Heart left ventricle (tissue), 16 donors: Measurements from ENCODE around the gene ZNF18. TPM values are rescaled to one million over a fixed set of nuclear protein-coding genes. Genes with fewer than 3 reads are reported as not detected.
"Not testable (repeated sequence)": the region's sequence is repeated elsewhere in the genome, so short reads cannot be mapped to it uniquely, and the experiment has no call there.

Source experiments
- ATAC-seq, 4 donors: fragments of 200-7000 bp; cut with Tn5 transposase; one replicate each; pipeline ENCODE4 v1.9.1; 2020 to 2022; ENCODE audit warnings: moderate library complexity in 4 of 4, mild to moderate bottlenecking in 3 of 4, moderate number of reproducible peaks in 1 of 4
- DNase-seq, 5 donors: peaks; one replicate each; pipeline ENCODE4 v3.0.0-alpha.2; 2020
- H3K27ac ChIP-seq, 12 donors: fragments of 200-600 bp; sonication (generic) in 4 of 12; one replicate each; pipeline versions ENCODE4 v1.5.0 to v1.8.0; 2016 to 2022; ENCODE audit warnings: mild to moderate bottlenecking in 2 of 12
- H3K27me3 ChIP-seq, 9 donors: fragments of 200-600 bp; sonication (generic) in 2 of 9; one replicate each; pipeline versions ENCODE4 v1.5.1 to v1.8.0; 2016 to 2022; ENCODE audit warnings: mild to moderate bottlenecking in 3 of 9
- H3K36me3 ChIP-seq, 9 donors: fragments of 200-600 bp; sonication (generic) in 2 of 9; one replicate each; pipeline versions ENCODE4 v1.5.0 to v1.8.0; 2018 to 2022; ENCODE audit warnings: mild to moderate bottlenecking in 2 of 9
- H3K4me1 ChIP-seq, 12 donors: fragments of 200-600 bp; sonication (generic) in 4 of 12; one replicate each; pipeline versions ENCODE4 v1.5.0 to v1.8.0; 2016 to 2022; ENCODE audit warnings: mild to moderate bottlenecking in 3 of 12
- H3K4me3 ChIP-seq, 12 donors: fragments of 200-600 bp; sonication (generic) in 4 of 12; one replicate each; pipeline versions ENCODE4 v1.5.0 to v1.8.0; 2017 to 2022; ENCODE audit warnings: mild to moderate bottlenecking in 9 of 12, moderate library complexity in 4 of 12
- H3K9me3 ChIP-seq, 12 donors: fragments of 200-600 bp; sonication (generic) in 4 of 12; one replicate each; pipeline versions ENCODE4 v1.5.0 to v1.8.0; 2016 to 2022; ENCODE audit warnings: mild to moderate bottlenecking in 1 of 12
- CTCF ChIP-seq, 12 donors: fragments of 200-600 bp; sonication (generic) in 4 of 12; IDR thresholded peaks; one replicate each; pipeline versions ENCODE4 v1.5.0 to v1.8.0; 2018 to 2022; ENCODE audit warnings: antibody characterized with exemption in 12 of 12, mild to moderate bottlenecking in 5 of 12
- POLR2A ChIP-seq, 2 donors: fragments of 450-650 bp; IDR thresholded peaks; one replicate each; pipeline ENCODE4 v1.6.1; 2017; ENCODE audit warnings: antibody characterized with exemption in 2 of 2, mild to moderate bottlenecking in 2 of 2, moderate library complexity in 2 of 2
- WGBS, 4 donors: extraction: QIAGEN DNeasy Blood & Tissue Kit in 2 of 4; methylation state at CpG; one replicate each; pipeline versions ENCODE4 v1.1.5 to v1.1.7; 2013 to 2018; 5-methylcytosine and 5-hydroxymethylcytosine counted together
- intact Hi-C, 10 donors: fragments of 100-400 bp; cut with DNase I; formaldehyde crosslinking; loops; one replicate each; pipeline versions ENCODE4 v1.11.1 to v1.14.2; 2022
- polyA plus RNA-seq, 2 donors: library from polyadenylated mRNA; stranded (reverse); fragments of 200-250 nt; gene quantifications; one replicate each; pipeline ENCODE4 v1.2.3, GENCODE V29; 2013
- total RNA-seq, 9 donors: library from RNA; depleted of rRNA in 2 of 9; stranded (reverse); fragments of >200 nt in 2 of 9; fragmentation: NEBNext Ultra II Directional in 3 of 9; extraction: Animal tissue kit (Norgen Biotek cat#: 25700) in 3 of 9; gene quantifications; one replicate each; pipeline versions ENCODE4 v1.1.0 to v1.2.4, GENCODE V29; 2016 to 2023
- donor health status: ischemic (EF 13 %, LVEDD 7.1; RV severe dilation, severe dysfunction).
- donor health status: healthy with polysubstance abuse.
- donor health status: DM: no; HTN: yes; CAD: no.
- donor health status: DM: no; HTN: no; CAD: no.
- donor health status: ischemic (EF 25% LVEDD 6.9; RV normal size, moderate dysfunction).
- donor health status: ischemic (EF 25% LVEDD 5.7; RV mildly dilated, moderate dysfunction).
- donor health status: healthy.
- donor health status: DM: yes; HTN: yes; CAD: no.
- donor health status: ischemic (EF 35%, LVEDD 5.7; RV mildly dilated, moderate dysfunction).
- donor health status: nonischemic (EF 11% LVEDD 7.7; RV severe dilation, severe dysfunction).
- donor health status: DM: yes; HTN: yes; CAD: no.
- donor health status: PGD.
- donor health status: ischemic (EF 29% LVEDD 5.4; RV normal size, mild dysfunction).
- donor health status: nonischemic (EF 23%, LVEDD 6.1; RV moderate dilation, normal function).

Gene ZNF18
- total and polyA plus RNA-seq, 11 donors: 3.2 to 5.6 (median 4.1) TPM

GRCh38 chr17:11980813-11981212, 16.5 kb downstream of the ZNF18 start:
- DNase-seq: no peak
- no peaks in the 10 kb centered on the region for H3K9me3 ChIP-seq
- H3K36me3 ChIP-seq: peaks cover 3 to 79% (median 42%) of the 10 kb centered on the region in 9 donors
- H3K27ac ChIP-seq: no peak overlapping the region
- H3K27me3 ChIP-seq: no peaks in the 10 kb centered on the region
- H3K4me3 ChIP-seq: no peak overlapping the region
- 74 to 95% (median 84%) methylated on average over 2 of the region's 2 CpGs for WGBS, 4 donors
- intact Hi-C loops: loop anchor here in 3 of 10 donors (5.0 to 10.0 kb wide), 3 partner anchors 336 to 1106 kb away; no protein-coding TSS in a partner anchor
- no peak for TF ChIP-seq POLR2A (IDR thresholded peaks at IDR 0.05)
- TF ChIP-seq CTCF (IDR thresholded peaks at IDR 0.05): peak in 4 of 12 donors; percentile 7 to 30 (median 21)
- H3K4me1 ChIP-seq: no peaks in the 10 kb centered on the region
- ATAC-seq: no peak

- H3K36me3 ChIP-seq: peaks cover 3 to 70% (median 40%) of the 10 kb centered on the region in 9 donors
Measured at GRCh38 chr17:11979795-11980194, 17.5 kb downstream of the ZNF18 start.

GRCh38 chr17:11972741-11973140, 24.5 kb downstream of the ZNF18 start:
- H3K27ac ChIP-seq, intact Hi-C loops, DNase-seq, ATAC-seq, H3K27me3 ChIP-seq, H3K4me3 ChIP-seq, H3K4me1 ChIP-seq: not testable (repeated sequence)
- WGBS, 4 donors: 93 to 97% (median 96%) methylated on average over 19 of the region's 19 CpGs
- peaks cover 0 to 14% (median 2%) of the 10 kb centered on the region in 12 donors for H3K9me3 ChIP-seq
- peaks cover 0 to 11% (median 9%) of the 10 kb centered on the region in 9 donors for H3K36me3 ChIP-seq

More at GRCh38 chr17:11979795-11980194, 17.5 kb downstream of the ZNF18 start:
- DNase-seq: no peak
- Histone ChIP-seq H3K4me1 (no peaks in the 10 kb centered on the region), H3K9me3 (no peaks in the 10 kb centered on the region), H3K4me3 (no peak overlapping the region), H3K27ac (no peak overlapping the region), H3K27me3 (no peaks in the 10 kb centered on the region)
- WGBS, 4 donors: 89 to 97% (median 94%) methylated on average over 3 of the region's 3 CpGs
- ATAC-seq: no peak
- intact Hi-C loops: loop anchor here in 3 of 10 donors (5.0 to 10.0 kb wide), 3 partner anchors 335 to 1105 kb away; no protein-coding TSS in a partner anchor
- TF ChIP-seq POLR2A (IDR thresholded peaks at IDR 0.05) (no peak), CTCF (IDR thresholded peaks at IDR 0.05) (no peak)

GRCh38 chr17:11969565-11969964, 27.7 kb downstream of the ZNF18 start:
- Histone ChIP-seq H3K36me3 (peaks cover 0 to 5% (median 0%) of the 10 kb centered on the region in 9 donors), H3K9me3 (peaks cover 0 to 39% (median 17%) of the 10 kb centered on the region in 12 donors), H3K4me3 (no peak overlapping the region), H3K4me1 (no peaks in the 10 kb centered on the region), H3K27me3 (no peaks in the 10 kb centered on the region), H3K27ac (no peak overlapping the region)
- ATAC-seq (no peak), DNase-seq (no peak)
- intact Hi-C loops: no loop called here
- WGBS, 4 donors: 89 to 100% (median 97%) methylated on average over 2 of the region's 2 CpGs
- TF ChIP-seq POLR2A (IDR thresholded peaks at IDR 0.05) (no peak), CTCF (IDR thresholded peaks at IDR 0.05) (no peak)

- Histone ChIP-seq H3K36me3 (peaks cover 0 to 9% (median 0%) of the 10 kb centered on the region in 9 donors), H3K9me3 (peaks cover 0 to 48% (median 14%) of the 10 kb centered on the region in 12 donors), H3K4me1 (no peaks in the 10 kb centered on the region), H3K4me3 (no peak overlapping the region), H3K27ac (no peak overlapping the region), H3K27me3 (no peaks in the 10 kb centered on the region)
- DNase-seq: no peak
- ATAC-seq: no peak
- no peak for TF ChIP-seq POLR2A (IDR thresholded peaks at IDR 0.05)
- no peak for TF ChIP-seq CTCF (IDR thresholded peaks at IDR 0.05)
- intact Hi-C loops: no loop called here
Measured at GRCh38 chr17:11954936-11955335, 42.3 kb downstream of the ZNF18 start.
